GM12878 (cell line): Measurements from ENCODE around the gene AMN. TPM values are rescaled to one million over a fixed set of nuclear protein-coding genes. Genes with fewer than 3 reads are reported as not detected.

Experiments used
- ATAC-seq: fragments of 200-7000 bp; cut with Tn5 transposase; 3 replicates; pipeline ENCODE4 v1.9.1; 2020; ENCODE audit warnings: mild to moderate bottlenecking, moderate library complexity
- BruUV-seq: library from RNA; stranded (reverse); fragments of 400-500 nt; replicated peaks from 2 replicates; lab custom pipeline; 2021; lab: Mats Ljungman, UMichigan
- CTCF ChIA-PET: fragments of 300-600 bp; sonication (Branson Sonifier 250); formaldehyde crosslinking; extraction: SDS; loops from one replicate; lab custom pipeline; 2021; ENCODE audit warnings: inconsistent platforms; lab: Yijun Ruan, JAX
- POLR2A ChIA-PET: fragments of 350-600 bp; formaldehyde crosslinking; extraction: SDS; loops from one replicate; lab custom pipeline; 2021; ENCODE audit warnings: inconsistent platforms; lab: Charles Lee
- RAD21 ChIA-PET: fragments of 300-600 bp; sonication (Branson Sonifier 250); formaldehyde crosslinking; loops from one replicate; lab custom pipeline; 2023; ENCODE audit warnings: antibody characterized with exemption; ENCODE audit not compliant: unreplicated experiment; lab: Charles Lee
- SMC1A ChIA-PET: fragments of 300-600 bp; sonication (Branson Sonifier 250); formaldehyde crosslinking; loops from one replicate; lab custom pipeline; 2023; ENCODE audit not compliant: unreplicated experiment, uncharacterized antibody; lab: Charles Lee
- DNase-seq: peaks from one replicate; pipeline ENCODE4 v3.0.0-alpha.2; 2011; ENCODE audit warnings: low read depth, low spot score
- FAIRE-seq: peaks from 3 replicates; lab custom pipeline; 2011; peaks lifted over from hg19 to GRCh38; lab: Jason Lieb, UNC
- H2AFZ ChIP-seq: 2 replicates; pipeline ENCODE4 v1.6.0; 2011; ENCODE audit warnings: low read depth, low read length, control low read depth; ENCODE audit not compliant: control insufficient read depth
- H3K27ac ChIP-seq: 2 replicates; pipeline ENCODE4 v1.5.1; 2011; ENCODE audit warnings: control low read depth; ENCODE audit not compliant: control insufficient read depth, insufficient read depth
- H3K27me3 ChIP-seq, 2 experiments: replicated peaks in 1 of 2; 2 replicates each; pipeline versions ENCODE4 v1.6.0 to v1.6.1; 2011; ENCODE audit warnings: low read length in 1 of 2; ENCODE audit not compliant: control insufficient read depth in 2 of 2, insufficient read depth in 2 of 2
- H3K36me3 ChIP-seq, 2 experiments: 2 replicates each; pipeline ENCODE4 v1.5.1; 2011; ENCODE audit warnings: low read length in 1 of 2; ENCODE audit not compliant: control insufficient read depth in 2 of 2, insufficient read depth in 2 of 2
- H3K4me1 ChIP-seq: 2 replicates; pipeline ENCODE4 v1.6.1; 2011; ENCODE audit warnings: mild to moderate bottlenecking, low read length, moderate library complexity, mixed read lengths; ENCODE audit not compliant: control insufficient read depth, insufficient read depth
- H3K4me2 ChIP-seq: 2 replicates; pipeline ENCODE4 v1.6.0; 2011; ENCODE audit warnings: control low read depth; ENCODE audit not compliant: control insufficient read depth, insufficient read depth
- H3K4me3 ChIP-seq: fragments of 200-600 bp; sonication (generic); 2 replicates; pipeline ENCODE4 v1.5.1; 2016
- H3K79me2 ChIP-seq: 2 replicates; pipeline ENCODE4 v1.6.0; 2011; ENCODE audit warnings: low read length; ENCODE audit not compliant: control insufficient read depth, insufficient read depth
- H3K9ac ChIP-seq: 2 replicates; pipeline ENCODE4 v1.8.0; 2011; ENCODE audit warnings: low read length, control low read depth, mixed read lengths; ENCODE audit not compliant: control insufficient read depth, insufficient read depth
- H3K9me3 ChIP-seq: replicated peaks from 3 replicates; pipeline ENCODE4 v1.5.1; 2011; ENCODE audit warnings: mild to moderate bottlenecking, low read length; ENCODE audit not compliant: control insufficient read depth, insufficient read depth
- H4K20me1 ChIP-seq: 2 replicates; pipeline ENCODE4 v1.6.0; 2011; ENCODE audit not compliant: control insufficient read depth, insufficient read depth
- CHD4 ChIP-seq: fragments of 200-600 bp; sonication (generic); IDR thresholded peaks from 2 replicates; pipeline ENCODE4 v1.6.1; 2016; ENCODE audit warnings: mild to moderate bottlenecking
- CREM ChIP-seq: IDR thresholded peaks from 2 replicates; pipeline ENCODE4 v1.6.1; 2014; ENCODE audit warnings: antibody characterized with exemption, low read depth
- CUX1 ChIP-seq: IDR thresholded peaks from 2 replicates; pipeline ENCODE4 v1.6.1; 2012; ENCODE audit warnings: improper control_type of control experiment, low read depth, low read length; ENCODE audit not compliant: insufficient replicate concordance
- EZH2 ChIP-seq: IDR thresholded peaks from 2 replicates; pipeline ENCODE4 v1.6.1; 2012; ENCODE audit warnings: low read depth, mild to moderate bottlenecking, control low read depth, inconsistent platforms, low read length, borderline replicate concordance; ENCODE audit not compliant: control insufficient read depth
- FOXM1 ChIP-seq: IDR thresholded peaks from 2 replicates; pipeline ENCODE4 v1.6.1; 2012; ENCODE audit warnings: low read depth, mild to moderate bottlenecking, inconsistent platforms, low read length, moderate library complexity
- KLF5 ChIP-seq: fragments of 450-650 bp; IDR thresholded peaks from 2 replicates; pipeline ENCODE4 v1.6.1; 2014; ENCODE audit warnings: mild to moderate bottlenecking; ENCODE audit not compliant: partially characterized antibody
- MXI1 ChIP-seq: fragments of 150-350 bp; IDR thresholded peaks from 2 replicates; pipeline ENCODE4 v1.6.1; 2011; ENCODE audit warnings: low read depth, mild to moderate bottlenecking, inconsistent platforms, low read length, improper control_type of control experiment
- PKNOX1 ChIP-seq: fragments of 450-650 bp; IDR thresholded peaks from 2 replicates; pipeline ENCODE4 v1.6.1; 2016; ENCODE audit warnings: mild to moderate bottlenecking
- RCOR1 ChIP-seq: conservative IDR thresholded peaks from 2 replicates; pipeline ENCODE4 v1.6.1; 2012; ENCODE audit warnings: low read depth, low read length, improper control_type of control experiment
- RUNX3 ChIP-seq: IDR thresholded peaks from 2 replicates; pipeline ENCODE4 v1.6.1; 2012; ENCODE audit warnings: low read length, inconsistent platforms
- SRF ChIP-seq, 2 experiments: IDR thresholded peaks; 2 replicates each; pipeline ENCODE4 v1.6.1; 2011; ENCODE audit warnings: low read depth in 2 of 2, low read length in 2 of 2, mild to moderate bottlenecking in 1 of 2, moderate library complexity in 1 of 2
- STAT3 ChIP-seq: IDR thresholded peaks from 2 replicates; pipeline ENCODE4 v1.6.1; 2011; ENCODE audit warnings: low read depth, low read length, improper control_type of control experiment
- SUPT20H ChIP-seq: IDR thresholded peaks from 2 replicates; pipeline ENCODE4 v1.6.1; 2011; ENCODE audit warnings: low read depth, mild to moderate bottlenecking, low read length, moderate library complexity, borderline replicate concordance; ENCODE audit not compliant: control insufficient read depth
- SUZ12 ChIP-seq: fragments of 200-600 bp; sonication (generic); IDR thresholded peaks from one replicate; pipeline ENCODE4 v1.6.1; 2018; ENCODE audit warnings: antibody characterized with exemption, mild to moderate bottlenecking; ENCODE audit not compliant: unreplicated experiment
- USF2 ChIP-seq: IDR thresholded peaks from 2 replicates; pipeline ENCODE4 v1.6.1; 2011; ENCODE audit warnings: low read depth, low read length, improper control_type of control experiment, borderline replicate concordance
- ZNF217 ChIP-seq: fragments of 450-650 bp; IDR thresholded peaks from 2 replicates; pipeline ENCODE4 v1.6.1; 2017; ENCODE audit warnings: antibody characterized with exemption, mild to moderate bottlenecking
- WGBS: methylation state at CpG from one replicate; pipeline ENCODE4 v1.1.6; 2016; ENCODE audit warnings: low lambda C conversion rate; ENCODE audit not compliant: insufficient replicate concordance, insufficient coverage; ENCODE audit errors: missing lambda C conversion rate; 5-methylcytosine and 5-hydroxymethylcytosine counted together
- in situ Hi-C: fragments of 300-500 bp; cut with MboI; formaldehyde crosslinking; loops from 9 replicates; pipeline ENCODE4 v1.14.3; 2018; ENCODE audit warnings: mixed read lengths
- intact Hi-C: fragments of 100-400 bp; cut with micrococcal nuclease; formaldehyde crosslinking; loops from one replicate; pipeline ENCODE4 v1.14.2; 2022; ENCODE audit not compliant: unreplicated experiment
- polyA plus RNA-seq, 11 experiments: library from polyadenylated mRNA; depleted of rRNA in 4 of 11; unstranded in 6 of 11; stranded (reverse) in 5 of 11; fragments of >200 nt; fragmentation: Nextera tagmentation in 4 of 11; fragmentation: Illumina TruSeq in 1 of 11; extraction: Ambion mirVana in 4 of 11; extraction: Trizol in 1 of 11; gene quantifications; 1 replicate in 1 of 11; 2 replicates in 10 of 11; pipeline versions ENCODE4 v1.2.1 to v1.2.3, GENCODE V29; 2011 to 2016; ENCODE audit warnings: inconsistent platforms in 2 of 11, missing spikeins in 2 of 11, low read depth in 1 of 11
- total RNA-seq, 4 experiments: library from RNA; depleted of rRNA in 3 of 4; stranded (reverse); fragments of >200 nt in 3 of 4; fragmentation: Illumina TruSeq in 1 of 4; extraction: Trizol in 1 of 4; gene quantifications; 2 replicates each; pipeline versions ENCODE4 v1.2.1 to v1.2.3, GENCODE V29; 2013 to 2021

The AMN gene
- total and polyA plus RNA-seq, 10 of the 15 experiments (the other 5 are each of a cell fraction or from before 2014, with no cell fraction given), result 0.03 to 0.33 (median 0.11) TPM; not detected in 6

- Histone ChIP-seq H3K9me3 (no peaks in the 10 kb centered on the region), H2AFZ (no peak overlapping the region), H3K79me2 (peaks cover 30% of the 10 kb centered on the region), H3K27ac (peak overlapping the region; percentile 98), H3K4me3 (no peak overlapping the region), H4K20me1 (no peaks in the 10 kb centered on the region), H3K36me3 (peaks cover 30 to 42% of the 10 kb centered on the region in 2 experiments), H3K4me1 (peaks cover 46% of the 10 kb centered on the region), H3K4me2 (no peak overlapping the region), H3K9ac (peak overlapping the region; percentile 78; the same call in 1 of the 2 replicates), H3K27me3 (no peaks in the 10 kb centered on the region)
- FAIRE-seq (no peak), ATAC-seq (no peak), DNase-seq (no peak)
- ChIA-PET CTCF (interaction anchor here (1.1 to 3.6 kb wide), 4 partner anchors 13 to 208 kb away, joined by 3 to 25 read pairs (median 15); no protein-coding TSS in a partner anchor), SMC1A (interaction anchor here (0.6 to 3.0 kb wide), 5 partner anchors 104 to 209 kb away, joined by 3 to 15 read pairs (median 4); no protein-coding TSS in a partner anchor), RAD21 (interaction anchor here (3.0 to 3.4 kb wide), 2 partner anchors 119 to 209 kb away, joined by 25 to 26 read pairs; no protein-coding TSS in a partner anchor), POLR2A (interaction anchor here (2.3 kb wide), 1 partner anchor 121 kb away, joined by 14 read pairs; no protein-coding TSS in a partner anchor)
- WGBS, result 91% methylated on average over 29 of the region's 29 CpGs
- no TSS peak for BruUV-seq
- in situ Hi-C loops (no loop called here), intact Hi-C loops (loop anchor here (5.0 kb wide), 1 partner anchor 126 kb away; the partner anchor contains the start of gene TRAF3)
- TF ChIP-seq MXI1 (no peak), SUPT20H (no peak), CREM (no peak), FOXM1 (no peak), EZH2 (no peak), SRF (IDR thresholded peaks at IDR 0.05; ENCODE audit: low read depth in 2 of 2, low read length in 2 of 2) (no peak), RCOR1 (no peak), CHD4 (no peak), CUX1 (no peak), PKNOX1 (no peak), STAT3 (no peak), ZNF217 (no peak), RUNX3 (no peak), KLF5 (no peak), USF2 (no peak), SUZ12 (no peak)
Observed at GRCh38 chr14:102903248-102903888, 19.1 kb upstream of the AMN start.
